ENCODE measurements around the gene CHFR.

- TF ChIP-seq, protein P1, sequence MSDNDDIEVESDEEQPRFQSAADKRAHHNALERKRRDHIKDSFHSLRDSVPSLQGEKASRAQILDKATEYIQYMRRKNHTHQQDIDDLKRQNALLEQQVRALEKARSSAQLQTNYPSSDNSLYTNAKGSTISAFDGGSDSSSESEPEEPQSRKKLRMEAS (IDR thresholded peaks at IDR 0.05; ENCODE audit: low read depth, low read length) = no peak
- no peak for TF ChIP-seq CTCF (IDR thresholded peaks at IDR 0.05; ENCODE audit: low read depth, low read length)
- no peak for TF ChIP-seq POLR2A (IDR thresholded peaks at IDR 0.05; ENCODE audit: extremely low read depth, insufficient read length)
Observed at GRCh38 chr12:132851465-132851864, 35.9 kb downstream of the CHFR start.
